ENCODE measurements around the gene FNDC3B. TPM values are rescaled to one million over a fixed set of nuclear protein-coding genes. Genes with fewer than 3 reads are reported as not detected.

Gene FNDC3B
- total RNA-seq, 2 experiments from 2014 or later = 9.2 to 13.5 TPM

DNA sequence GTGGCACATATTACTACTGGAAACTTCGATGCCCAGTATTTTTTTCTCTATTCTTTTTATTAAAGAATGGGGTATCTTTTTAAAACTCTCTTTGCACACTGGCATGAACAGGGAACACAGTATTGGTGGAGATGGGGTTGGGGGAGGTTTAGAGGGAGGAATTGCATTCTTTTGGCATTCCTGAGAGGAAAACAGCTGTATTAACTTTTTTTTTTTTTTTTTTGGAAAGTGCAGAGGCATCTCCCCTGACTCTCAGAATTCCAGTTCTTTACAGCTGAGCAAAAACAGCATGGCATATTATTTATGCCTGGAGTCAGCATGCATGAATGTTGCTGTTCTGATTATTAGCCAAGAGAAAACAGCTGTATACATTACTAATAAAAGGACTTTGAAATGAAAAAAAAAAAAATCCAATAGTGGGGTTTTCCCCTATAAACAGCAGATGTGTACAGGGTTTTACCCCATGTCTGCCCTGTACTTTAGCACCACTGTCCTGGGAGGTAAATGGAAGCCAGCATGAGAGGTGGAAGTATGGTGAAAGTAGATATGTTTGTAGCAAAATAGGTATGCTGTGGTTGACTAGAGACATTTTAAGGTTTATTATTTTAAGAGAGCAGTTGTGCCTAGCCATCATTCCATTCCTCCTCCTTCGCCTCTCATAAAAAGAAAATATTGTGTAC lies 132.2 kb downstream of the FNDC3B start:
- no peak overlapping the region for H3K4me3 Mint-ChIP-seq
- intact Hi-C loops (cut with micrococcal nuclease) = no loop called here
- H3K9me3 Mint-ChIP-seq = no peaks in the 10 kb centered on the region
- no peaks in the 10 kb centered on the region for H3K36me3 Mint-ChIP-seq (ENCODE audit: low read depth)
- no peak for DNase-seq
- CTCF ChIA-PET = no interaction called here
- no peak overlapping the region for H3K27ac Mint-ChIP-seq
- H3K4me1 Mint-ChIP-seq (ENCODE audit: low read depth) = peaks cover 29% of the 10 kb centered on the region
- no peaks in the 10 kb centered on the region for H3K27me3 Mint-ChIP-seq (ENCODE audit: low read depth)

DNA sequence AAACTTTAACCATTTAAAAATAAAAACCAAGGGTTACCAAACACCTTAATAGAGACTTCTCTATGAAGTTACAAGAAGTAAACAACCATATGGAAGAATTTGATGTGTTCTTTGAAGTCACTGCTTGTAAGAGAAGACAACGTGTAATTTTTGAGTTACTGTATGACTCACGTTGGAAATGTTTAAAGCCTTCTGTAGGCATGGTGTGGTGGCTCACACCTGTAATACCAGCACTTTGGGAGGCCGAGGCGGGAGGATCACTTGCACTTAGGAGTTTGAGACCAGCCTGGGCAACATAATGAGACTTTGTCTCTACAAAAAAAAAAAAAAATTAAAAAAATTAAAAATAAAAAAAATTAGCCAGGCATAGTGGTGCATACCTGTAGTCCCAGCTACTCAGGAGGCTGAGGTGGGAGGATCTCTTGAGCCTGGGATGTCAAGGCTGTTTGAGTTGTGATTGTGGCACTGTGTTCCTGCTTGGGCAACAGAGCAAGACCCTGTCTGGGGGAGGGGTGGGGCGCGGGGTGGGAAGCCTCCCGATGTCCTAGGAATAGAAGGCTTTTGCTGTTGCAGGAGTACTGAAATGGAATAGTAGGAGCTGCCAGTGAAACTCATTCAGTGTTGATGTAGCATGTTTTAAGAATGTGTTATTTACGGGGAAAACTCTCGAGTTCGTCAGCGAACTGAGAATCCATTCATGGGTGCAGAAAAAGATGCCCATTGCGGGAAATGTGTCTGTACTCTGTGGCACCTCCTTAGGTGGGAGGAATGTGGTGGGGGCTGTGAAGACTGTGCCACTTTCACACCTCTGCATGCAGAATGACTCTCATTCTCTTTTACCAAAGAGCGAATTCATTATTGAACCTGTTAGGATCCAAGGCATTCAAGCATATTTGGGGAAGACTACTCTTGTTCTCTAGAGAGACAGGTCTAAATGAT lies 134.2 kb downstream of the FNDC3B start:
- DNase-seq = peak; percentile 12
- H3K4me1 Mint-ChIP-seq (ENCODE audit: low read depth) = peaks cover 29% of the 10 kb centered on the region
- CTCF ChIA-PET = no interaction called here
- intact Hi-C loops (cut with micrococcal nuclease) = no loop called here
- H3K27me3 Mint-ChIP-seq (ENCODE audit: low read depth) = no peaks in the 10 kb centered on the region
- no peak overlapping the region for H3K4me3 Mint-ChIP-seq
- no peaks in the 10 kb centered on the region for H3K9me3 Mint-ChIP-seq
- peaks cover 7% of the 10 kb centered on the region for H3K36me3 Mint-ChIP-seq (ENCODE audit: low read depth)
- H3K27ac Mint-ChIP-seq = no peak overlapping the region

DNA sequence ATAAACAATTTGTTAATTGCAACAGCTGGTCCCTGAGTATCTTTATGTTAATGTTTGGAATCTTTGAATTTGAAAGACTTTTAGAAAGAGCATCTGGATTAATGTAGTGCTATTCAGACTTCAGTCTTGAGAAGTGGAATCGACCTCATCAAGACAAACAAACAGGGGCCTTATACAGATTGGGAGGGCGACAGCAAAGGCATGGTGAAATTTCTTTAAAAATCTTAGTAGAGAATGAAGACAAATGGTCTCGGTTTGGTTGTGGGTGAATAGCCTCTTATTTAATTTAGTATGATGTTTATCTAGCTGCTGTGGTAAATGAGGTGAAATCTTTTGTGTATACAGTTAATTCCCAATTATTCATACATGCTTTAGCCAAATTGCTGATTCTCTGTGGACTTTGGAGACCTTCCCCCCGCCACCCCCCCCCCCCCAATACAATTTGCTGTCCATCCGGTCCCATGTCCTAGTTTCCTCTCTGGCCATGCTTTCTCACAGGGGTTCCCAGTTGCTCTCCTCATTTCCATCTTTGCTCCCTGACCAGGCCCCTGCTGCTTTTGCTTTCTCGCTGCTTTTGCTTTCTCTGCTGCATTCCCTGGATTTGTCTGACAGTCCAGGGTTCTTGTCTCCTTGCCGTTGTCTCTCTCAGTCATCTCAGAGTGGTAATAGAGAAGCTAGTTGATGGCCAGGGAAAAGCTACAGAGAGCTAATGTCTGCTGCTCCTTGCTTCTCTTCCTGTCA lies 135.3 kb downstream of the FNDC3B start:
- intact Hi-C loops (cut with micrococcal nuclease) = no loop called here
- CTCF ChIA-PET = no interaction called here

DNA sequence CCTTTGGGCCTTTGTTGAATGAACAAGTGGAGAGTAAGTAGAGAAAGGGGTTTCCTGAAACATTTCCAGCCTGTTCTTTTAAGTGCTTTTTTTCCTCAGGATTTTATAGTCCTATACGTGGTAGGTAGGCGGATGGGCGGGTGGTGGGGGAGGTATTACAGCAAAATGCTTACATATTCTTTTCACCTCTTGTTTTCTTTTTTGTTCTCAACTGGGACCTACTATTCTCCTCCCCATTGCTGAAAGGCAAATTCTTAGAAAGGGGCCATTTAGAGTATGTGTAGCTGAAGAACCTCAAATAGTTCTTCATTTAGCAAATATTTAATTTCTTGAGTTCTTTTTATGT lies 135.8 kb downstream of the FNDC3B start:
- CTCF ChIA-PET = no interaction called here
- H3K4me3 Mint-ChIP-seq = no peak overlapping the region
- no peak for DNase-seq
- peaks cover 22% of the 10 kb centered on the region for H3K4me1 Mint-ChIP-seq (ENCODE audit: low read depth)
- no peak overlapping the region for H3K27ac Mint-ChIP-seq
- no peaks in the 10 kb centered on the region for H3K27me3 Mint-ChIP-seq (ENCODE audit: low read depth)
- intact Hi-C loops (cut with micrococcal nuclease) = no loop called here
- H3K9me3 Mint-ChIP-seq = no peaks in the 10 kb centered on the region
- H3K36me3 Mint-ChIP-seq (ENCODE audit: low read depth) = peaks cover 7% of the 10 kb centered on the region

More for the DNA sequence above, 135.3 kb downstream of the FNDC3B start:
- no peaks in the 10 kb centered on the region for H3K27me3 Mint-ChIP-seq (ENCODE audit: low read depth)
- DNase-seq = no peak
- H3K4me3 Mint-ChIP-seq = no peak overlapping the region
- H3K36me3 Mint-ChIP-seq (ENCODE audit: low read depth) = peaks cover 7% of the 10 kb centered on the region
- no peaks in the 10 kb centered on the region for H3K9me3 Mint-ChIP-seq
- H3K27ac Mint-ChIP-seq = no peak overlapping the region
- H3K4me1 Mint-ChIP-seq (ENCODE audit: low read depth) = peaks cover 22% of the 10 kb centered on the region

DNA sequence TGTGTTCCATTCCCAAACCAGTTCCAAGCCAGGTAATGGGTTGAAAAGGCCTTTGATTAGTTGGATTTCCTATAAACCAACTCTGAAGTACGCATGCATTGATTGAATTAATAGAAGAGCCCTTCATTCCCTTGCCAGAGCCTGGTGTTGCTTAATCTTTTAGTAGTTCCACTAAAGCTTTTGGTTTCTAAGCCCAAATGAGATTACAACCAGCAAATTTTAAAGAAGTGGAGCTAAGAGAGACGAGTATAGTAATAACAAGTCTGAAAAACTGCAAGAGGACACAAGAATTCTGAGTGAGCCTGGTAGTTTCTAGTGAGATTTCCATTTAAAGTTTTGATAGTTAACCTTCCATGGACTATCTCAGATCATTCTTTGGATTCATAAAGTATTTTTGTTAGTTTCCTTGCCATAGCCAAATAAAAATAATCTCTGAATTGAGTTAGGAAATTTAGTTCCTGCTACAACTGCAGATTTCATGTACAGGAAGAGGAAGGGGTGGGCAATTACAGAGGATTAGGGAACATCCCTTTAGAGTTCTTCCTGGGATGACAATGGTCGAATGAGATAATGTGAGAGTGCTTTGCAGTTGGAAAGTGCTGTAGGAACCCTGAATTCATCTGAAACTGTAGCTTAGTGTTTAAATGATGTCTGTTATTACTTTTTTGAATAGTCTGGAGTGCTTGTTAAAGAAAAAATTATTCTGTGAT lies 136.8 kb downstream of the FNDC3B start:
- CTCF ChIA-PET = no interaction called here
- Mint-ChIP-seq H3K4me1 (ENCODE audit: low read depth) (peaks cover 22% of the 10 kb centered on the region), H3K4me3 (no peak overlapping the region), H3K36me3 (ENCODE audit: low read depth) (peaks cover 7% of the 10 kb centered on the region), H3K9me3 (no peaks in the 10 kb centered on the region), H3K27ac (no peak overlapping the region), H3K27me3 (ENCODE audit: low read depth) (no peaks in the 10 kb centered on the region)
- intact Hi-C loops (cut with micrococcal nuclease) = no loop called here
- DNase-seq = no peak

DNA sequence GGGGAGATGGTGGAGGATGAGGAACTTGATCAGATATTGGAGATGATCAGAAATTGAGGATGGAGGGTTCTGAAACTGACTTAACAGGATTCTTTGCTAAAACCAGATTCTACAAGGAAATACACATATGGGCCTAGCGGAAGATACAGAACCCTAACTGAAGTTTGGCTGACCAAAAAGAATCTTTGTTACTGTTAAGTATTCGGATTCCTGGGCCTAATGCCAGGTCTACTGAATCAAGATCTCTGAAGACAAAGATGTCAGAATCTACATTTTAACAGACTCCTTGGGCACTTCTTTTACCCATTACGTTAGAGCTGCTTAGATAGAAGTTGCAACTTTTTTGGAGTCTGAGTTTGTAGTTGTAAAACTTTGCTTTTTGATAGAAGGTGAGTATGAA lies 137.7 kb downstream of the FNDC3B start:
- DNase-seq = no peak
- intact Hi-C loops (cut with micrococcal nuclease) = no loop called here
- no peak overlapping the region for H3K27ac Mint-ChIP-seq
- no peaks in the 10 kb centered on the region for H3K9me3 Mint-ChIP-seq
- H3K27me3 Mint-ChIP-seq (ENCODE audit: low read depth) = no peaks in the 10 kb centered on the region
- H3K4me3 Mint-ChIP-seq = no peak overlapping the region
- H3K36me3 Mint-ChIP-seq (ENCODE audit: low read depth) = peaks cover 8% of the 10 kb centered on the region
- H3K4me1 Mint-ChIP-seq (ENCODE audit: low read depth) = peaks cover 18% of the 10 kb centered on the region
- CTCF ChIA-PET = interaction anchor here (1.0 to 1.9 kb wide), 2 partner anchors 9 to 155 kb away, joined by 4 to 5 read pairs; no protein-coding TSS in a partner anchor

DNA sequence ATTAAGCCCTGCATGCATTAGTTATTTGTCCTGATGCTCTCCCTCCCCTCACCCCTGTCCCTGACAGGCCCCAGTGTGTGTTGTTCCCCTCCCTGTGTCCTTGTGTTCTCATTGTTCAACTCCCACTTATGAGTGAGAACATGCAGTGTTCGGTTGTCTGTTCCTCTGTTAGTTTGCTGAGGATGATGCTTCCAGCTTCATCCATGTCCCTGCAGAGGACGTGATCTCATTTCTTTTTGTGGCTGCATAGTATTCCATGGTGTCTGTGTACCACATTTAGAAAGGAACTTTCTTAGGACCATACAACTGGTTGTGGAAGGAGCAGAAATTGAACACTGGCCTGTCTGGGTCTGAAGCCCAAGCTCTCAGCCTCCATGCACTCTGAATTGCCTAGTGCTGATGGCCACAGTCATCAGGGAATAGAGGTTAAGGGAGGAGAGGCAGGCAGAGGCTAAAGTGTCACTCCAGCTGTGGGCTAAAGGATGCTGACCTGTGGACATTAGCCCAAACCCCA lies 138.5 kb downstream of the FNDC3B start:
- intact Hi-C loops (cut with micrococcal nuclease) = no loop called here
- no peak for DNase-seq
- Mint-ChIP-seq H3K36me3 (ENCODE audit: low read depth) (peaks cover 9% of the 10 kb centered on the region), H3K27ac (no peak overlapping the region), H3K9me3 (no peaks in the 10 kb centered on the region), H3K27me3 (ENCODE audit: low read depth) (no peaks in the 10 kb centered on the region), H3K4me3 (no peak overlapping the region), H3K4me1 (ENCODE audit: low read depth) (peaks cover 17% of the 10 kb centered on the region)
- CTCF ChIA-PET = interaction anchor here (0.9 to 1.9 kb wide), 3 partner anchors 10 to 155 kb away, joined by 4 to 5 read pairs (median 4); no protein-coding TSS in a partner anchor

DNA sequence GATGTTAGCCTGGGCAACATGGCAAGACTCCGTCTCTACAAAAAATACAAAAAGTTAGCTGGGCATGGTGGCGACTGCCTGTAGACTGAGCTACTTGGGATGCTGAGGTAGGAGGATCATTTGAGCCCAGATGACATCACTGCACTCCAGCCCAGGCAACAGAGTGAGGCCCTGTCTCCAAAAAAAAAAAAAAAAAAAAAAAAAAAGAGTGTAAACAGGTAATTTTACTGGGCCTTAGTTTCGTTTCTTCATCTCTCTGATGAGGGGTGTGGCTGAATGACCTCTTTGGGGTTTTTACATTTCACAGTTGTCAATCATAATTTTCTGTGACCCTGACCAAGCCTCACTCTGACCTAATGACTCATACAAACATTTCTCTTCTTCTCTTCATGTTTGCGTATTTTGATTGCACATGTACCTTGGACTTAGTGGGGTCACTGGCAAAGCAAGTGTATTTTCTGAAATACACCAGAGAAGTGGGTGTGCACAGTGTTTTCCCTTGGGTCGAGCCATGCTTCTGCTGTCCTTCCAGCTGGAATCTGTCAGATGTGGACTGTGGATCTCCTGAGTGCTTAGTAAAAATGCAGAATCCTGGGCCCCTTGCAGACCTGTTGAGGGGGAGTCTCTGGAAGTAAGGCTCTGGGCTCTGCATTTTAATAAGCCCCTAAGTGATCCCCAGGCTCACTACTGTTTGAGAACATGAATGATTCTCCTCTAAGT lies 140.5 kb downstream of the FNDC3B start:
- no peaks in the 10 kb centered on the region for H3K9me3 Mint-ChIP-seq
- H3K4me3 Mint-ChIP-seq = no peak overlapping the region
- no peaks in the 10 kb centered on the region for H3K27me3 Mint-ChIP-seq (ENCODE audit: low read depth)
- CTCF ChIA-PET = interaction anchor here (0.9 kb wide), 1 partner anchor 152 kb away, joined by 3 read pairs; no protein-coding TSS in a partner anchor
- H3K27ac Mint-ChIP-seq = no peak overlapping the region
- no peak for DNase-seq
- H3K36me3 Mint-ChIP-seq (ENCODE audit: low read depth) = peaks cover 9% of the 10 kb centered on the region
- H3K4me1 Mint-ChIP-seq (ENCODE audit: low read depth) = peaks cover 14% of the 10 kb centered on the region
- intact Hi-C loops (cut with micrococcal nuclease) = no loop called here

DNA sequence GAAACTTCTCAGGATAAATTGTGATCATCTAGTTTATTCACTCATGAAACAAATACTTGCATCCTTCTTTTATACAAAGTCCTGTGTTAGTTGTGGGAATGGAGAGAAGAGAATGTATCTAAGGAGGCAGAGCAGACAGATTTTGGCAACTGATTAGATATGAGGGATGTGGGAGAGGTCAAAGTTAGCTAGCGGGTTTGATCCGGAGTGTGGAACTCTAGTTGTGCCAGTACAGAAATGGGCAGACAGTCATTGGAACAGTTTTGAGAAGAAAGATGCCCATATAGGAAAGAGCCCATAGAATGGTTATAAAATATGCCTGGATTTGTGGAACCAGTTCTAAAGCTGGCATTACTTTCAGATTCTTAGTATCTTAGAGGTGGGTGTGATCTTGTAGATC lies 141.1 kb downstream of the FNDC3B start:
- H3K36me3 Mint-ChIP-seq (ENCODE audit: low read depth) = peaks cover 9% of the 10 kb centered on the region
- CTCF ChIA-PET = no interaction called here
- no peak overlapping the region for H3K4me3 Mint-ChIP-seq
- H3K27me3 Mint-ChIP-seq (ENCODE audit: low read depth) = no peaks in the 10 kb centered on the region
- H3K27ac Mint-ChIP-seq = no peak overlapping the region
- intact Hi-C loops (cut with micrococcal nuclease) = no loop called here
- H3K9me3 Mint-ChIP-seq = no peaks in the 10 kb centered on the region
- no peak for DNase-seq
- peaks cover 14% of the 10 kb centered on the region for H3K4me1 Mint-ChIP-seq (ENCODE audit: low read depth)

DNA sequence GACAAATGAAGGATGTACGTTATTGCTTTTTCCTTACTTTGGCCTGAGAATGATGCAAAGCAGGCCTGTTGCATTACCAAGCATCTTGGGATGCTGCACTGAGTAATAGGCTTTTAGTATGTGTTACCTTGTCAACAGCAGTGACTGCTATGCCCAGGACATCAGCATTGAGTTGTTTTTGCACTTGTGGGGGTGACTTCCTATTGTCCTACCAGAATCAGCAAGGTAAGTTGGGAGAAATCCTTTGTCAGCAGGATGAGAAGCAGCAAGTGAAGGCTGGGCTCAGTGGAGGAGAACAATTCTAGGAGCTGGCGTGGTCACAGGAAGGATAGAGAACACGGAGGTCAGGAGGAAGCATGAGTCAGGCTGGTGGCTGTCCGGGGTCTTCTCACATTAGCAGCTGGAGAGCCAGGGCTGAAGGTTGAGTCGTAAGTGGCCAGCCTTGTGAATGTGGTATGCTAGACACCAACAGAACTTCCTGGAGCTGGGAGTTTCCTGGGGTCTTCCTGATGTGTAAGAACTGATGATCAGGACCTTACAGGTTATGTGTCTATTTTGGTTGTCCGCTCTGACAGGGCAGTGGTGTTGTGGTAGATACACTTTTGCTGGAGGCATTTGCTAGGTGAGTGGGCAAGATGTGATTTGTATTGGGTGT lies 142.7 kb downstream of the FNDC3B start:
- H3K9me3 Mint-ChIP-seq = no peaks in the 10 kb centered on the region
- H3K4me1 Mint-ChIP-seq (ENCODE audit: low read depth) = peaks cover 16% of the 10 kb centered on the region
- no peak for DNase-seq
- H3K27ac Mint-ChIP-seq = no peak overlapping the region
- CTCF ChIA-PET = no interaction called here
- intact Hi-C loops (cut with micrococcal nuclease) = no loop called here
- peaks cover 6% of the 10 kb centered on the region for H3K36me3 Mint-ChIP-seq (ENCODE audit: low read depth)
- no peak overlapping the region for H3K4me3 Mint-ChIP-seq
- no peaks in the 10 kb centered on the region for H3K27me3 Mint-ChIP-seq (ENCODE audit: low read depth)

DNA sequence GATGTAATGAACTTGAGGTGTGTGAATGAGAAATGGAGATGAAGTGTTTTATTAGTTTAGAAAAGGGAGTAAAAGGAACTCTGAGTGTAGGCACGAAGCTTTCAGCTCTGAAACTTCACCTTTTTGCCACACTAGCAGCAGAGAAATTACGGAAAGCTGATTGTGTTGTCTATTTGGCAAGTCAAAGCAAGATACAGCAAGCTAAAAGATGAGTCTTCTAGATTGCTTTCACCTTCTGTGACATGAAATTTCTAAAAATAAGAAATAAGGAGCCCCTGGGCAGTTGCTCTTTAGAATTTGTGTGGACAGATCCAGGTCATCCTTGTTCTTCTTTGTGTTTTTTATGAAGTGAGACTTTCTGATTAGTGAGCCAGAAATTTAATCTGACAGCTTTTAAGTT lies 143.4 kb downstream of the FNDC3B start:
- no peak overlapping the region for H3K27ac Mint-ChIP-seq

More for the DNA sequence above, 143.4 kb downstream of the FNDC3B start:
- no peaks in the 10 kb centered on the region for H3K9me3 Mint-ChIP-seq
- H3K36me3 Mint-ChIP-seq (ENCODE audit: low read depth) = peaks cover 5% of the 10 kb centered on the region
- H3K4me1 Mint-ChIP-seq (ENCODE audit: low read depth) = peaks cover 16% of the 10 kb centered on the region
- CTCF ChIA-PET = no interaction called here
- H3K27me3 Mint-ChIP-seq (ENCODE audit: low read depth) = no peaks in the 10 kb centered on the region
- no peak for DNase-seq
- no peak overlapping the region for H3K4me3 Mint-ChIP-seq
- intact Hi-C loops (cut with micrococcal nuclease) = no loop called here
